ENCODE results near the gene PANK3.

Gene PANK3

GRCh38 chr5:168592014-168592368, 12.8 kb upstream of the PANK3 start:
- H3K27me3 ChIP-seq (ENCODE audit: insufficient read depth, low read depth, severe bottlenecking) = no peaks in the 10 kb centered on the region
- no peak overlapping the region for H3K27ac ChIP-seq
- no peak for DNase-seq

GRCh38 chr5:168591302-168592013, 12.3 kb upstream of the PANK3 start:
- no peak overlapping the region for H3K4me3 ChIP-seq (ENCODE audit: low read depth, low read length)
- DNase-seq = no peak
- H3K36me3 ChIP-seq = no peaks in the 10 kb centered on the region
- no peak for TF ChIP-seq CTCF (IDR thresholded peaks at IDR 0.05; ENCODE audit: low read depth, low read length)
- peak overlapping the region; percentile 25; the same call in 1 of the 2 replicates for H3K27ac ChIP-seq
- no peaks in the 10 kb centered on the region for H3K9me3 ChIP-seq (ENCODE audit: severe bottlenecking)
- H3K27me3 ChIP-seq (ENCODE audit: insufficient read depth, low read depth, severe bottlenecking) = no peaks in the 10 kb centered on the region

More at GRCh38 chr5:168592014-168592368, 12.8 kb upstream of the PANK3 start:
- TF ChIP-seq CTCF (IDR thresholded peaks at IDR 0.05; ENCODE audit: low read depth, low read length) = no peak
- H3K9me3 ChIP-seq (ENCODE audit: severe bottlenecking) = no peaks in the 10 kb centered on the region
- no peak overlapping the region for H3K4me3 ChIP-seq (ENCODE audit: low read depth, low read length)
- H3K36me3 ChIP-seq = no peaks in the 10 kb centered on the region

GRCh38 chr5:168590666-168591065, 11.5 kb upstream of the PANK3 start:
- Histone ChIP-seq H3K4me3 (ENCODE audit: low read depth, low read length) (no peak overlapping the region), H3K27ac (no peak overlapping the region), H3K27me3 (ENCODE audit: insufficient read depth, low read depth, severe bottlenecking) (no peaks in the 10 kb centered on the region), H3K9me3 (ENCODE audit: severe bottlenecking) (no peaks in the 10 kb centered on the region), H3K36me3 (no peaks in the 10 kb centered on the region)
- no peak for DNase-seq
- no peak for TF ChIP-seq CTCF (IDR thresholded peaks at IDR 0.05; ENCODE audit: low read depth, low read length)

- no peaks in the 10 kb centered on the region for H3K36me3 ChIP-seq
- H3K9me3 ChIP-seq (ENCODE audit: severe bottlenecking) = no peaks in the 10 kb centered on the region
- no peak overlapping the region for H3K4me3 ChIP-seq (ENCODE audit: low read depth, low read length)
- no peak overlapping the region for H3K27ac ChIP-seq
- DNase-seq = no peak
- no peak for TF ChIP-seq CTCF (IDR thresholded peaks at IDR 0.05; ENCODE audit: low read depth, low read length)
- H3K27me3 ChIP-seq (ENCODE audit: insufficient read depth, low read depth, severe bottlenecking) = no peaks in the 10 kb centered on the region
These were observed 8.8 kb upstream of the PANK3 start for GRCh38 chr5:168587987-168588386.

GRCh38 chr5:168585119-168585856, 6.1 kb upstream of the PANK3 start:
- no peak for DNase-seq
- Histone ChIP-seq H3K27me3 (ENCODE audit: insufficient read depth, low read depth, severe bottlenecking) (no peaks in the 10 kb centered on the region), H3K36me3 (no peaks in the 10 kb centered on the region), H3K4me3 (ENCODE audit: low read depth, low read length) (no peak overlapping the region), H3K9me3 (ENCODE audit: severe bottlenecking) (no peaks in the 10 kb centered on the region), H3K27ac (no peak overlapping the region)
- TF ChIP-seq CTCF (IDR thresholded peaks at IDR 0.05; ENCODE audit: low read depth, low read length) = no peak
